GM12865 (cell line): ENCODE measurements around the gene NEIL1.

Experiments
- DNase-seq: peaks from one replicate; pipeline ENCODE4 v3.0.0; 2010; ENCODE audit warnings: low read depth
- H3K4me3 ChIP-seq: 2 replicates; pipeline ENCODE4 v1.5.1; 2011; ENCODE audit warnings: mild to moderate bottlenecking, low read depth, low read length, control low read depth
- TF ChIP-seq, protein P1 (sequence below): IDR thresholded peaks from 2 replicates; pipeline ENCODE4 v1.5.1; 2011; ENCODE audit warnings: low read length, control low read depth, low read depth, inconsistent platforms; ENCODE audit not compliant: insufficient read depth; ENCODE audit errors: missing control alignments

The NEIL1 gene

DNA sequence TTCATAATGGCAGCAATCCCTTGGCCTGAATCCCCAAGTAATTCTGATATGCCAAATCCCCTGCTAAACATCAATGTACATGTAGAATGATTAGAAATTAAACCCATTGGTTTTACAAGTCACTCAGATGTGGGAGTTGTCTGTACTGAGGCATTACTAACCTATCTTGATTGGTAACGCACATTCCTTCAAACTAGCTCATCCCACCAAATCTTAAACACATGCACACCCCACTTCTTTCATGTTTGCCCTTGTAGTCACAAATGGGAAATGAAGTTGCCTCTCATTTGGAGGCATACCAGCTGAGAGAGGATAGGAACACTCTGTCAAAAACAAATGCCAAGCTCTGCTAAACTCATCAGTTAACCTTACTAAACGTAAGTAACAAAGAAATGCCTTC lies 50.7 kb downstream of the NEIL1 start:
- DNase-seq, result no peak
- TF ChIP-seq, protein P1, sequence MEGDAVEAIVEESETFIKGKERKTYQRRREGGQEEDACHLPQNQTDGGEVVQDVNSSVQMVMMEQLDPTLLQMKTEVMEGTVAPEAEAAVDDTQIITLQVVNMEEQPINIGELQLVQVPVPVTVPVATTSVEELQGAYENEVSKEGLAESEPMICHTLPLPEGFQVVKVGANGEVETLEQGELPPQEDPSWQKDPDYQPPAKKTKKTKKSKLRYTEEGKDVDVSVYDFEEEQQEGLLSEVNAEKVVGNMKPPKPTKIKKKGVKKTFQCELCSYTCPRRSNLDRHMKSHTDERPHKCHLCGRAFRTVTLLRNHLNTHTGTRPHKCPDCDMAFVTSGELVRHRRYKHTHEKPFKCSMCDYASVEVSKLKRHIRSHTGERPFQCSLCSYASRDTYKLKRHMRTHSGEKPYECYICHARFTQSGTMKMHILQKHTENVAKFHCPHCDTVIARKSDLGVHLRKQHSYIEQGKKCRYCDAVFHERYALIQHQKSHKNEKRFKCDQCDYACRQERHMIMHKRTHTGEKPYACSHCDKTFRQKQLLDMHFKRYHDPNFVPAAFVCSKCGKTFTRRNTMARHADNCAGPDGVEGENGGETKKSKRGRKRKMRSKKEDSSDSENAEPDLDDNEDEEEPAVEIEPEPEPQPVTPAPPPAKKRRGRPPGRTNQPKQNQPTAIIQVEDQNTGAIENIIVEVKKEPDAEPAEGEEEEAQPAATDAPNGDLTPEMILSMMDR, result no peak
- H3K4me3 ChIP-seq, result no peak overlapping the region

- H3K4me3 ChIP-seq, result no peak overlapping the region
- DNase-seq, result no peak
- TF ChIP-seq, protein P1, result no peak
Measured at GRCh38 chr15:75403892-75404291, 57.1 kb downstream of the NEIL1 start.
